ENCODE data around the gene GPRIN1.

DNA sequence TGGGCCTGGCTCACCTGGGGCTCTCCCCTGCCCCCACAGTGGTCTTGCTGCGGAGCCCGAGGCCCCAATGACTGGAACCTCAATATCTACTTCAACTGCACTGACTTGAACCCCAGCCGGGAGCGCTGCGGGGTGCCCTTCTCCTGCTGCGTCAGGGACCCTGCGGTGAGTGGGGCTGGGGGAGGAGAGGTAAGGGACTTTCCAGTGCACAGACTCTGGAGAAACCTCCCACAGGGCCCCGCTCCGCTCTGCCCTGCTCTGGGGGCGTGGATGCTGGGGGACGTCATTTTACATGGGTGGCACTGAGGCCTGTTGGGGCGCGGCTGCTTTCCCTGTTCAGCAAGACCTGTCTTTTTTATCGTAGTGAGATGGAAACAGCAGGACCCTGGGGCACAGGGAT, 44.9 kb upstream of the GPRIN1 start:
- TF ChIP-seq CTCF (conservative IDR thresholded peaks at IDR 0.05; ENCODE audit: low read depth, low read length), result no peak
- TF ChIP-seq EZH2 (IDR thresholded peaks at IDR 0.05; ENCODE audit: borderline replicate concordance, low read depth, low read length, poor library complexity, severe bottlenecking), result no peak

Measured in A673 (cell line).